ENCODE measurements around the gene NUP214.
"Not testable (repeated sequence)": the region's sequence is repeated elsewhere in the genome, so short reads cannot be mapped to it uniquely, and the experiment has no call there.

The NUP214 gene

DNA sequence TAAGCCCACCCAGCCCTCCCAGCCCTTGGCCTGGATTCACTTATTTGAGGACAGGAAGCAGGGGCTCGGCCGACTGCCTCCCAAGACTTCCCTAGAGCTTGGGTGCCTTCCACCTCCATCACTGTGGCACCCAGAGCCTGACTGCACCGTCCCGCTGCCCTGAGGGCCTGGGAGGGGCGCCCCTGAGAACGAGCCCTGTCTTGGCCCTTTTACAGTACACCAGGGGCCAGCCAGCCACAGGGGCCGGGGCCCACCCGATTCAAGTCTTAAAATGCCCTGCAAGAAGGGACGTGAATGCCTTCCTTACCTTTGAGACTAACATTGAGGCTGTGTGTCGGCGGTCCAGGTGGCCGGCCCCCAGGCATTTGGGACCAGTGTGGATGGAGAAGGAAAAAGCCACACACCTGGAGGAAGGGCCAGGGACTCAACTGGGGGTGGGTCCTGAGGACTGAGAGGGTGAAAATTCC lies 134.1 kb downstream of the NUP214 start:
- no peak for DNase-seq
- no peak for TF ChIP-seq GATA1 (IDR thresholded peaks at IDR 0.05; ENCODE audit: low read depth, low read length)
- TF ChIP-seq POLR2A (IDR thresholded peaks at IDR 0.05; ENCODE audit: low read length), result no peak

DNA sequence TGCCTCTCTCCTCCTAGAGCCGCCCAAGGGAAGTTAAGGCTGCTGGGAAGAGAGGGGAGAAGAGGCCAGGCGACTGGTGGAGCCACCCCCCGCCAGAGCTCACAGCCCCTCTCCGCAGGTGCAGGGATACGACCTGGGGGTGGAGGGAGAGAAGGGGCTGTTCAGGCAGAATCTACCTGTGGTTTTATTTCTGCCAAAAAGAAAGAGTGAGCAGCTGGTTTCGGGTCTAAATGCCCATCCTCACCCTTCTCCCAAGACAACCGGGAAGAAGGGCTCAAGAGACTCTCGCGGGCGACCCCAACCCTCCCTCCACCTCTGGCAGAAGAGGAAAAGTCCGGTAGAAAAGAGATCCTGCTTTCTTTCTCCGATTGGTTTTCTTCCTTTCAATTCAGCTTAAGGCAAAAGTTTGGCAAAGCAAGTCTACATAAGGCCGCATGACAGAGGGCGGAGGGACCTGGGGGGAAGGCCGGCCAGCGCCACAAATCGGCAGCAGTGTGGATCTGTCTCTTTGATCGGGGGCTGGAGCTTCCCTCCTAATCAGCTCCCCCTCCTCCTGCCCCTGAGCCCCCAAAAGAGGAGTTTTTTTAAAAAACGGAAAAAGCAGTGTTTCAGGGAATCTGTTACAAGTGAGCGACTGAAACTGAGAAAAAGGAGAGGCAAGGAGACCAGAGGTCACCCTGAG lies 134.7 kb downstream of the NUP214 start:
- DNase-seq, result no peak
- TF ChIP-seq POLR2A (IDR thresholded peaks at IDR 0.05; ENCODE audit: low read length) (no peak), GATA1 (IDR thresholded peaks at IDR 0.05; ENCODE audit: low read depth, low read length) (no peak)

- no peak for DNase-seq
- TF ChIP-seq POLR2A (IDR thresholded peaks at IDR 0.05; ENCODE audit: low read length) (no peak), GATA1 (IDR thresholded peaks at IDR 0.05; ENCODE audit: low read depth, low read length) (no peak)
Observed at GRCh38 chr9:131260751-131261452, 135.5 kb downstream of the NUP214 start.

GRCh38 chr9:131262327-131263032 lies 137.1 kb downstream of the NUP214 start:
- TF ChIP-seq POLR2A (IDR thresholded peaks at IDR 0.05; ENCODE audit: low read length) (no peak), GATA1 (IDR thresholded peaks at IDR 0.05; ENCODE audit: low read depth, low read length) (no peak)
- DNase-seq, result no peak

- not testable (repeated sequence) for DNase-seq
Observed at GRCh38 chr9:131263033-131263343, 137.6 kb downstream of the NUP214 start.

- DNase-seq, result no peak
- no peak for TF ChIP-seq GATA1 (IDR thresholded peaks at IDR 0.05; ENCODE audit: low read depth, low read length)
Observed at GRCh38 chr9:131263701-131264100, 138.3 kb downstream of the NUP214 start.

DNA sequence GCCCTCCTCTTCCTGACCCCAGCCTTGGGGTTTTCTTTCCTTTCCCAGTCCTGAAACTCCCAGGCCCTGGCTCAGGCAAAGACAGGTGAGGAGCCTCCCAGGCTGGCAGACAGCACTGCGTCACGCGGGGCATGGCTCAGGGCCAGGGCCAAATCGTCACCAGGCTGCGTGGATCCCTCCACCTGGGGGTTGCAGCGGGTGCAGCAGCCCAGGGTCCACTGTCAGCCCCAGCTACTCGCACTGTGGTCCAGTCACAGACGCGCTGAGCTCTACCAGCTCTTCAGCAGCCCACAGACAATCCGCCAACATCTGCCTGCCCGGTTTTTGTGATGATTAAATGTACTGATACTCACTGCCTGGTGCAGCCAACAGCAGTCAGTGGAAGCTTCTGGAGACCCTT lies 138.8 kb downstream of the NUP214 start:
- no peak for DNase-seq

DNA sequence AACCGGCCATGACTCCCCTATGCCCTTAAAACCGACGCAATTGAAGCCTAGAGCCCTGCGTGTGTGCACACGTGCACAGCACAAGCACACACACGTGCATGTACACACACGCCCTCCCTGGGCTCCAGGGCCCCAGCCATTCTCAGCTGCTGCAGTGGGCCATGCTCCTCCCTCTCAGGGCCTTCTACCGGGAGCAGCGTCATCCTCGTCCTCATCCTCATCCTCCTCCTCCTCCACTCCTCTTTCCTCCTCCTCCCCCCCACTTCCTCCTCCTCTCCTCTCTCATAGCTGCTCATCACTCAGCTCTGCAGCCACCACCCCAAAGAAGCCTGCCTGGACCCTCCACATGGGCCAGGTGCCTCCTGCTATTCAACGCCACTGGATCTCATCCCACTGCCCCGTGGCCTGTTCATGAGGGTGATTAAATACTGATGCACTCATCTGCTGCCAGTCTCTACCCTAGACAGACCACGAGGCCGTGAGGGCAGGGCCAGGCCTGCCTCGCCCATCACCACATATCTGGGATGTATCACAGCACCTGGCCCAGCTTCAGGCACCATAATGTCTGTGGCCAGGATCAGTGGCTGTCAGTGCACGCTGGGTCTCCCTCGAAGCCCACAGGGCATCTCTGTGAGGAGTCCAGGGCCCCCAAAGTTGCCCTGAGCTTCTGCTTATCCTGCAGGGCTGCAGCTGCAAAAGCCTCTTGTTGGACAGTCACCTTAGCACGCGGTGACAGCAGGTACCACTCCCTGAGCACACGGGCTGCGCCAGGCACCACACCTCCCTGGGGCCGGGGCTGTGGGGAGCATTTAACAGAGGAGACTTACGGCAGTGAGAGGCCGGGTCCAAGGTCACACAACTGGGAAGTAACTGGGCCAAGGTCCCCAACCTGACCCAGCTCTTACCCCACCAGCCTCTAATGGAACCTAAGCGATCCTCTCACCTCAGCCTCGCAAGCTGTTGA lies 141.2 kb downstream of the NUP214 start:
- no peak for DNase-seq
- TF ChIP-seq GATA1 (IDR thresholded peaks at IDR 0.05; ENCODE audit: low read depth, low read length), result no peak
- TF ChIP-seq POLR2A (IDR thresholded peaks at IDR 0.05; ENCODE audit: low read length), result no peak

More for the DNA sequence above, 138.8 kb downstream of the NUP214 start:
- no peak for TF ChIP-seq POLR2A (IDR thresholded peaks at IDR 0.05; ENCODE audit: low read length)
- TF ChIP-seq GATA1 (IDR thresholded peaks at IDR 0.05; ENCODE audit: low read depth, low read length), result no peak

- no peak for TF ChIP-seq GATA1 (IDR thresholded peaks at IDR 0.05; ENCODE audit: low read depth, low read length)
- no peak for TF ChIP-seq POLR2A (IDR thresholded peaks at IDR 0.05; ENCODE audit: low read length)
- DNase-seq, result peak; percentile 60 to 67
Observed at GRCh38 chr9:131270171-131271015, 145.0 kb downstream of the NUP214 start.

DNA sequence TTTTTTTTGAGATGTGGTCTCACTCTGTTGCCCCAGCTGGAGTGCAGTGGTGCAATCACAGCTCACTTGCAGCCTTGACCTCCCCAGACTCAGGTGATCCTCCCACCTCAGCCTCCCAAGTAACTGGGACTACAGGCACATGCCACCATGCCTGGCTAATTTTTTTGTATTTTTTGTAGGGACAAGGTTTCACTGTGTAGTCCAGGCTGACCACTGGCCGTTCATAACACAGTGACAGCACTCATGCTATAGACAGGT lies 145.6 kb downstream of the NUP214 start:
- not testable (repeated sequence) for DNase-seq

DNA sequence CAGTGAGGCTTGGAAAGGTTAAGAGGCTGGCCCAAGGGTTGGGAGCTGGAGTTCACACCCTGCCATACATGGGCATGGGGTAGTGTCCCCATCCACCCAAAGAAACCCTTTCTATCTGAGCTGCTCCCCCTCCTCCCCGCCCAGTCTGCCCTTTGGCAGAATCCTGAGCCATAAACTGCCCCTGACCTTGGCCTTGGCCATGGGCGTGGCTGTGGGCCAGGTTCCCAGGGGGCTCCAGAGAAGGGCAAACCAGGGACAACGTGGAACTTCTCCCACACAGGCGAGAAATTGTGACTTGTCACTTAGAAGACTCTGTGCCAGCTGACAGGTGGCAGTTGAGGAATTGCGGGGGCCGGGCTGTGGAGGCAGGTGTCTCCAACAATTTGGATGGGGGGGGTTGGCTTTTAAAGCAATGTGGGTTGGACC lies 146.1 kb downstream of the NUP214 start:
- DNase-seq, result no peak
- TF ChIP-seq POLR2A (IDR thresholded peaks at IDR 0.05; ENCODE audit: low read length) (no peak), GATA1 (IDR thresholded peaks at IDR 0.05; ENCODE audit: low read depth, low read length) (no peak)

- no peak for DNase-seq
- no peak for TF ChIP-seq GATA1 (IDR thresholded peaks at IDR 0.05; ENCODE audit: low read depth, low read length)
- no peak for TF ChIP-seq POLR2A (IDR thresholded peaks at IDR 0.05; ENCODE audit: low read length)
Observed at GRCh38 chr9:131272212-131272611, 146.8 kb downstream of the NUP214 start.

DNA sequence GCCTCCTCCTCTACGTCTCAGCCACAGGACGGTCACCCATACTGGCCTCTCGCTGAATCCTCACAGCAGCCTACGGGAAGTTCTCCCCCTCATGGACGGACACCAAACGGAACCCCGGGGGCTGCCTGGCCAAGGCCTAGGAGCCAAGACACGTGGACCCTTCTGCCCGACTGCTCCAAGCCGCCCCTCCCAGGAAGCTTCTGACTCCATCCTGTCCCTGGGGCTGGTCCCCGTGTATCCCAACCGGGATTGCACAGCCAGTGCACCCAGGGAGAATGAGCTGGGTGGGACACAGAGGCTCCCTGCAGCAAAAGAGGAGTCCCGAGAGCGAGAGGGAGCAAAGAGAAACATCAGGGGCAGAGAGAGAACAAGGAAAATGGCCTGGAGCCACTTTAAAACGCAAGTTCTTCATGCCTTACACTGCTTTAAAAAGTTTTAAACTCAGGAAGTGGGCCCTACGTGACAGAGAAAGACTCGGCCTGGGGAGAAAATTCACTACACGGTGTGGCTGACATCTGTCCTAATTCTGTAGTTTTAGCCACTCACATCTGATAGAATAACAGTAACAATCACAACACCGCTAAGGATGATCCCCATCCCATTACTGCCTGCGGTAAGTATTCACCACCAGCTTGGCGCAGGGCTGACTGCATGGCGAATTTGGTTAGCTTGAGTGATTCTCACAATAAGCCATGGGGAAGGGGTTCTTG lies 147.9 kb downstream of the NUP214 start:
- TF ChIP-seq GATA1 (IDR thresholded peaks at IDR 0.05; ENCODE audit: low read depth, low read length), result no peak
- peak; percentile 9 for TF ChIP-seq POLR2A (IDR thresholded peaks at IDR 0.05; ENCODE audit: low read length)
- DNase-seq, result peak; percentile 70 to 72
